DND-41 (cell line): ENCODE measurements around the gene DNAH10.

Source experiments
- ATAC-seq: fragments of 200-7000 bp; cut with Tn5 transposase; 3 replicates; pipeline ENCODE4 v1.9.1; 2021; ENCODE audit warnings: low read depth; ENCODE audit not compliant: insufficient read depth
- DNase-seq: peaks from one replicate; pipeline ENCODE4 v3.0.0-alpha.2; 2020
- H2AFZ ChIP-seq: 2 replicates; pipeline ENCODE4 v1.6.0; 2012; ENCODE audit warnings: low read depth, low read length
- H3K27ac ChIP-seq: 2 replicates; pipeline ENCODE4 v1.5.1; 2012; ENCODE audit warnings: low read length, inconsistent platforms
- H3K27me3 ChIP-seq: fragments of 200-600 bp; sonication (generic); 2 replicates; pipeline ENCODE4 v1.6.0; 2012; ENCODE audit warnings: low read length, mild to moderate bottlenecking, inconsistent platforms; ENCODE audit not compliant: insufficient read depth, poor library complexity
- H3K36me3 ChIP-seq: 2 replicates; pipeline ENCODE4 v1.5.1; 2012; ENCODE audit warnings: low read length, inconsistent platforms; ENCODE audit not compliant: insufficient read depth
- H3K4me1 ChIP-seq: 2 replicates; pipeline ENCODE4 v1.5.1; 2012; ENCODE audit warnings: mild to moderate bottlenecking, low read length; ENCODE audit not compliant: insufficient read depth
- H3K4me2 ChIP-seq: 2 replicates; pipeline ENCODE4 v1.6.0; 2012; ENCODE audit warnings: mild to moderate bottlenecking, moderate library complexity, low read length, inconsistent platforms; ENCODE audit not compliant: insufficient read depth
- H3K4me3 ChIP-seq, 2 experiments: fragments of 200-600 bp in 1 of 2; shearing (Covaris generic) in 1 of 2; 2 replicates each; pipeline ENCODE4 v1.5.1; 2012 to 2016; ENCODE audit warnings: inconsistent platforms in 2 of 2, low read length in 2 of 2, mild to moderate bottlenecking in 2 of 2, low read depth in 1 of 2, moderate library complexity in 1 of 2
- H3K79me2 ChIP-seq: 2 replicates; pipeline ENCODE4 v1.6.0; 2012; ENCODE audit warnings: low read length, inconsistent platforms; ENCODE audit not compliant: insufficient read depth
- H3K9ac ChIP-seq: 2 replicates; pipeline ENCODE4 v1.6.0; 2012; ENCODE audit warnings: low read depth, mild to moderate bottlenecking, inconsistent platforms, low read length, moderate library complexity
- H3K9me3 ChIP-seq: 2 replicates; pipeline ENCODE4 v1.5.1; 2012; ENCODE audit warnings: low read length, moderate library complexity, mild to moderate bottlenecking, inconsistent platforms; ENCODE audit not compliant: insufficient read depth, severe bottlenecking
- H4K20me1 ChIP-seq: 2 replicates; pipeline ENCODE4 v1.6.0; 2012; ENCODE audit warnings: low read length; ENCODE audit not compliant: insufficient read depth
- EZH2 ChIP-seq: IDR thresholded peaks from 3 replicates; pipeline ENCODE4 v1.6.1; 2012; ENCODE audit warnings: borderline replicate concordance, low read depth, mild to moderate bottlenecking, moderate library complexity, low read length, inconsistent platforms; ENCODE audit not compliant: severe bottlenecking
- TF ChIP-seq, protein P1 (sequence below): IDR thresholded peaks from 2 replicates; pipeline ENCODE4 v1.5.1; 2012; ENCODE audit warnings: borderline replicate concordance, low read length, moderate library complexity, mild to moderate bottlenecking; ENCODE audit not compliant: poor library complexity, severe bottlenecking; ENCODE audit errors: extremely low read depth

Gene DNAH10

DNA sequence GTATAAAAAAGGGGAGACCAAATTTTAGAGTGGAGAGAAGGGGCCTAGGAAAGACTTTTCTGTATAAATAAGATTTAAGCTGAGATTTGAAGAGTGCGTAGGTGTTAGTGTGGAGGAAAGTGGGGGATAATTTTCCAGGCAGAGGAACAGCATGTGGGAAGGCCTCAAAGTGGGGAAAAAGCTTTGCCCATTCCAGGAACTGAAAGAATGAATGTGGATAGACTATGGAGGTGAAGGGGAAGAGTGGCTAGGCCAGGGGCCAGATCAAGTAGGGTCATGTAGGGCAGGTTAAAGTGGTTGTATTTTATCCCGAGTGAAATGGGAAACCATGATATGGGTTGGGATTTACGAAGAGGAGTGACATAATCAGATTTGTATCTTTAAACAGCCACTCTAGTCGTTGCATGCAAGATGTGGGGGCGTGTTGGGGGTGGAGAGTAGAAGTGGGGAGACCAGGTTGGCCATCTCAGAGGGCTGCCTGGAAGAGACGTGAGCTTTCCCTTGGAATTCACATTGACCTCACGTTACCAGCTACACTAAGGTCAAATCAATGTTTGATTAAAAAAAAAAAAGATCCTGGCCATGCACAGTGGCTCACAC lies 214.2 kb downstream of the DNAH10 start:
- Histone ChIP-seq H2AFZ (no peak overlapping the region), H3K9me3 (no peaks in the 10 kb centered on the region), H3K9ac (no peak overlapping the region), H3K4me1 (peaks cover 28% of the 10 kb centered on the region), H3K27me3 (no peaks in the 10 kb centered on the region), H4K20me1 (peaks cover 4% of the 10 kb centered on the region), H3K79me2 (peaks cover 66% of the 10 kb centered on the region), H3K4me3 (no peak overlapping the region), H3K36me3 (peaks cover 19% of the 10 kb centered on the region), H3K27ac (no peak overlapping the region), H3K4me2 (no peak overlapping the region)
- DNase-seq (no peak), ATAC-seq (no peak)
- TF ChIP-seq, protein P1, sequence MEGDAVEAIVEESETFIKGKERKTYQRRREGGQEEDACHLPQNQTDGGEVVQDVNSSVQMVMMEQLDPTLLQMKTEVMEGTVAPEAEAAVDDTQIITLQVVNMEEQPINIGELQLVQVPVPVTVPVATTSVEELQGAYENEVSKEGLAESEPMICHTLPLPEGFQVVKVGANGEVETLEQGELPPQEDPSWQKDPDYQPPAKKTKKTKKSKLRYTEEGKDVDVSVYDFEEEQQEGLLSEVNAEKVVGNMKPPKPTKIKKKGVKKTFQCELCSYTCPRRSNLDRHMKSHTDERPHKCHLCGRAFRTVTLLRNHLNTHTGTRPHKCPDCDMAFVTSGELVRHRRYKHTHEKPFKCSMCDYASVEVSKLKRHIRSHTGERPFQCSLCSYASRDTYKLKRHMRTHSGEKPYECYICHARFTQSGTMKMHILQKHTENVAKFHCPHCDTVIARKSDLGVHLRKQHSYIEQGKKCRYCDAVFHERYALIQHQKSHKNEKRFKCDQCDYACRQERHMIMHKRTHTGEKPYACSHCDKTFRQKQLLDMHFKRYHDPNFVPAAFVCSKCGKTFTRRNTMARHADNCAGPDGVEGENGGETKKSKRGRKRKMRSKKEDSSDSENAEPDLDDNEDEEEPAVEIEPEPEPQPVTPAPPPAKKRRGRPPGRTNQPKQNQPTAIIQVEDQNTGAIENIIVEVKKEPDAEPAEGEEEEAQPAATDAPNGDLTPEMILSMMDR = no peak
- no peak for TF ChIP-seq EZH2

DNA sequence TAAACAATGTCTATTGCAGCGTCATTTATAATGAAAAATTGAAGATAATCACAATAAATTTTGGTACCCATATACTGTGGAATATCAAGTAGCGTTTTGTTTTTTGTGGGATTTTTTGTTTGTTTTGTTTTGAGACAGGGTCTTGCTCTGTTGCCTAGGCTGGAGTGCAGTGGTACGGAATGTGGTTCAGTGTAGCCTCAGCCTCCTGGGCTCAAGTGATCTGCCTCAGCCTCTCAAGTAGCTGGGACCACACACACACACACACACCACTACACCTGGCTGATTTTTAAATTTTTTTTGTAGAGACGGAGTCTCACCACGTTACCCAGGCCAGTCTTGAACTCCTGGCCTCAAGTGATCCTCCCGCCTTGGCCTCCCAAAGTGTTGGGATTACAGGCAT lies 217.5 kb downstream of the DNAH10 start:
- Histone ChIP-seq H3K27me3 (no peaks in the 10 kb centered on the region), H3K79me2 (peaks cover 80% of the 10 kb centered on the region), H4K20me1 (peaks cover 27% of the 10 kb centered on the region), H3K27ac (no peak overlapping the region), H2AFZ (no peak overlapping the region), H3K4me2 (no peak overlapping the region), H3K9me3 (no peaks in the 10 kb centered on the region), H3K4me3 (no peak overlapping the region), H3K4me1 (peaks cover 11% of the 10 kb centered on the region), H3K9ac (no peak overlapping the region), H3K36me3 (peaks cover 30% of the 10 kb centered on the region)
- ATAC-seq (no peak), DNase-seq (no peak)
- TF ChIP-seq, protein P1 = no peak
- no peak for TF ChIP-seq EZH2

DNA sequence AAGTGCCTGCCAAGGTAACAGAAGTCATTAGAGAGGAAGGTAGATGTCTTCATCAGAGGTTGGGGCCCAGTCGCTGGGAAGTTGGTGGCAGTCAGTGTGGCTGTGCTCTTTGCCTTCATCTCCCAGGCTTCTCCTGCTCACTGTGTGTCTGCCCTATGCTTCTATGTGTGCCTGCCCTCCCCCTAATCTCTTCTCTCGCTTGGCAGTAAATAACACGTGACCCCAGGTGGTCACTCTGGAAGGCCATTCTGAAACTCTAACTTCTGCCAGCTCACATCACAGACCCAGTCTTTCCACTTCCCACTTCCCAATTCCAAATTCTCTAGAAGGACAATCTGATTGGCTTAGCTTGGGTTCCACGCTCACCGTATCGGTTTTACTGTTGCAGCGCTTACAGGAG lies 220.2 kb downstream of the DNAH10 start:
- DNase-seq (no peak), ATAC-seq (no peak)
- Histone ChIP-seq H3K36me3 (peaks cover 21% of the 10 kb centered on the region), H3K9ac (no peak overlapping the region), H3K27me3 (no peaks in the 10 kb centered on the region), H4K20me1 (peaks cover 33% of the 10 kb centered on the region), H3K79me2 (peaks cover 85% of the 10 kb centered on the region), H3K27ac (no peak overlapping the region), H3K4me3 (no peak overlapping the region), H2AFZ (no peak overlapping the region), H3K9me3 (no peaks in the 10 kb centered on the region), H3K4me2 (no peak overlapping the region), H3K4me1 (no peaks in the 10 kb centered on the region)
- TF ChIP-seq EZH2 = no peak
- TF ChIP-seq, protein P1 = no peak
